GM23338 (cell line): ENCODE data around the gene NT5M. TPM values are rescaled to one million over a fixed set of nuclear protein-coding genes. Genes with fewer than 3 reads are reported as not detected.

ENCODE experiments used
- ATAC-seq: fragments of 200-7000 bp; cut with Tn5 transposase; 3 replicates; pipeline ENCODE4 v1.9.1; 2020
- DNase-seq: peaks from one replicate; pipeline ENCODE4 v3.0.0-alpha.2; 2015; ENCODE audit warnings: low spot score
- H2AFZ ChIP-seq: fragments of 200-600 bp; sonication (generic); 2 replicates; pipeline ENCODE4 v1.8.0; 2016; ENCODE audit warnings: antibody characterized with exemption, mild to moderate bottlenecking, moderate library complexity
- H3F3A ChIP-seq: fragments of 200-600 bp; sonication (generic); replicated peaks from 2 replicates; pipeline ENCODE4 v1.8.0; 2017; ENCODE audit warnings: antibody characterized with exemption, mixed run types, low read depth
- H3K27ac ChIP-seq: fragments of 200-600 bp; sonication (generic); 2 replicates; pipeline ENCODE4 v1.6.1; 2016; ENCODE audit warnings: low read depth
- H3K27me3 ChIP-seq: fragments of 200-600 bp; sonication (generic); 2 replicates; pipeline ENCODE4 v1.8.0; 2016; ENCODE audit warnings: mild to moderate bottlenecking, mixed run types, moderate library complexity; ENCODE audit not compliant: insufficient read depth
- H3K36me3 ChIP-seq: fragments of 200-600 bp; sonication (generic); 2 replicates; pipeline ENCODE4 v1.8.0; 2016; ENCODE audit warnings: mild to moderate bottlenecking; ENCODE audit not compliant: insufficient read depth
- H3K4me1 ChIP-seq: fragments of 200-600 bp; sonication (generic); 2 replicates; pipeline ENCODE4 v1.8.0; 2016; ENCODE audit warnings: mild to moderate bottlenecking, moderate library complexity; ENCODE audit not compliant: insufficient read depth
- H3K4me2 ChIP-seq: fragments of 200-600 bp; sonication (generic); 2 replicates; pipeline ENCODE4 v1.7.1; 2017; ENCODE audit warnings: mixed run types
- H3K4me3 ChIP-seq: fragments of 200-600 bp; sonication (generic); 2 replicates; pipeline ENCODE4 v1.6.1; 2016; ENCODE audit warnings: mixed run types
- H3K79me2 ChIP-seq: fragments of 200-600 bp; sonication (generic); replicated peaks from 2 replicates; pipeline ENCODE4 v1.8.0; 2017; ENCODE audit warnings: mild to moderate bottlenecking; ENCODE audit not compliant: insufficient read depth
- H3K9me2 ChIP-seq: fragments of 200-600 bp; sonication (generic); 2 replicates; pipeline ENCODE4 v1.8.0; 2017; ENCODE audit not compliant: insufficient read depth
- H4K20me1 ChIP-seq: fragments of 200-600 bp; sonication (generic); replicated peaks from 2 replicates; pipeline ENCODE4 v1.8.0; 2017; ENCODE audit warnings: mild to moderate bottlenecking; ENCODE audit not compliant: insufficient read depth
- H3K27ac Mint-ChIP-seq: 2 replicates; pipeline ENCODE4 v1.8.0; 2020; ENCODE audit warnings: inconsistent platforms, mild to moderate bottlenecking, moderate library complexity, mixed read lengths
- H3K27me3 Mint-ChIP-seq: 3 replicates; pipeline ENCODE4 v1.8.0; 2022; ENCODE audit warnings: low read depth, mild to moderate bottlenecking, moderate library complexity, mixed read lengths, inconsistent platforms; ENCODE audit not compliant: insufficient read depth, poor library complexity
- H3K36me3 Mint-ChIP-seq: 3 replicates; pipeline ENCODE4 v1.8.0; 2021; ENCODE audit warnings: low read depth, mild to moderate bottlenecking, inconsistent platforms, moderate library complexity, mixed read lengths
- H3K4me1 Mint-ChIP-seq: 3 replicates; pipeline ENCODE4 v1.8.0; 2020; ENCODE audit warnings: mild to moderate bottlenecking, inconsistent platforms, mixed read lengths
- H3K4me3 Mint-ChIP-seq: 3 replicates; pipeline ENCODE4 v1.8.0; 2021; ENCODE audit warnings: moderate library complexity, mild to moderate bottlenecking, inconsistent platforms, mixed read lengths
- H3K9me3 Mint-ChIP-seq: 3 replicates; pipeline ENCODE4 v1.8.0; 2020; ENCODE audit warnings: moderate library complexity, mild to moderate bottlenecking, inconsistent platforms, mixed read lengths
- CREB1 ChIP-seq: fragments of 250-450 bp; sonication (Bioruptor Pico); IDR thresholded peaks from 2 replicates; pipeline ENCODE4 v1.5.0; 2020; ENCODE audit warnings: low read depth, mild to moderate bottlenecking, moderate library complexity
- EZH2phosphoT487 ChIP-seq: fragments of 200-600 bp; sonication (generic); IDR thresholded peaks from one replicate; pipeline ENCODE4 v1.8.1; 2018; ENCODE audit warnings: antibody characterized with exemption; ENCODE audit not compliant: unreplicated experiment
- JUNB ChIP-seq: IDR thresholded peaks from one replicate; pipeline ENCODE4 v1.6.1; 2016; ENCODE audit warnings: antibody characterized with exemption; ENCODE audit not compliant: unreplicated experiment
- NANOG ChIP-seq: IDR thresholded peaks from 2 replicates; pipeline ENCODE4 v1.6.1; 2016; ENCODE audit warnings: antibody characterized with exemption, borderline replicate concordance
- STAT1 ChIP-seq: IDR thresholded peaks from one replicate; pipeline ENCODE4 v1.6.1; 2016; ENCODE audit warnings: antibody characterized with exemption; ENCODE audit not compliant: unreplicated experiment
- ZNF331 ChIP-seq: fragments of 250-450 bp; sonication (Bioruptor Pico); IDR thresholded peaks from 2 replicates; pipeline ENCODE4 v1.5.0; 2020; ENCODE audit warnings: low read depth, mild to moderate bottlenecking, moderate library complexity
- polyA plus RNA-seq: library from polyadenylated mRNA; unstranded; fragments of >200 nt; fragmentation: Nextera tagmentation; extraction: Ambion mirVana; gene quantifications from 2 replicates; pipeline ENCODE4 v1.2.1, GENCODE V29; 2016
- total RNA-seq: library from RNA; depleted of rRNA; stranded (reverse); fragments of >200 nt; shearing (Covaris generic); gene quantifications from 2 replicates; pipeline ENCODE4 v1.2.3, GENCODE V29; 2014
- TF ChIP-seq, protein P1 (sequence below), 2 experiments: fragments of 200-600 bp in 1 of 2; sonication (generic) in 1 of 2; conservative IDR thresholded peaks; 2 replicates each; pipeline versions ENCODE4 v1.5.1 to v1.6.1; 2016 to 2017; ENCODE audit warnings: antibody characterized with exemption in 2 of 2, low read depth in 2 of 2, mild to moderate bottlenecking in 2 of 2, moderate library complexity in 1 of 2
- TF ChIP-seq, protein P2 (sequence below): IDR thresholded peaks from one replicate; pipeline ENCODE4 v1.6.1; 2018; ENCODE audit warnings: antibody characterized with exemption; ENCODE audit not compliant: unreplicated experiment
- TF ChIP-seq, protein P3 (sequence below): fragments of 250-450 bp; sonication (Bioruptor Pico); IDR thresholded peaks from 2 replicates; pipeline ENCODE4 v1.5.0; 2020; ENCODE audit warnings: mild to moderate bottlenecking, moderate library complexity

Gene NT5M
- total and polyA plus RNA-seq, 2 experiments from 2014 or later, result 6.0 to 10.6 TPM

DNA sequence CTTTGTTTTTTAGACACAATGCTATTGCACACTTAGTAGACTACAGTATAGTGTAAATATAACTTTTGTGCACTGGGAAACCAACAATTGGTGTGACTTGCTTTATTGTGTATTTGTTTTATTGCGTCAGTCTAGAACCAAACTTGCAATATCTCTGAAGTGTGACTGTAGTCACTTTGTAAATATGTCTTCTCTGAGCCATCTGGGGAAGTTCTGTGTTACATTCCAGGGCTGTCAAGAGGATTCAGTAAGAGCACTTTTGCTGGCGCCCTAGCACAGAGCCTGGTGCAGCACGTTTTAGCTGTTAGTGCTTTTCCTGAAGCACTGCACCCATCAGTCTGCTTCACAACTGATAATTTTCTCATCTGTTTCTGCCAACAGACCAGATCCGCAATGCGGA is 73.2 kb downstream of the NT5M start (continued):
- TF ChIP-seq, protein P1, sequence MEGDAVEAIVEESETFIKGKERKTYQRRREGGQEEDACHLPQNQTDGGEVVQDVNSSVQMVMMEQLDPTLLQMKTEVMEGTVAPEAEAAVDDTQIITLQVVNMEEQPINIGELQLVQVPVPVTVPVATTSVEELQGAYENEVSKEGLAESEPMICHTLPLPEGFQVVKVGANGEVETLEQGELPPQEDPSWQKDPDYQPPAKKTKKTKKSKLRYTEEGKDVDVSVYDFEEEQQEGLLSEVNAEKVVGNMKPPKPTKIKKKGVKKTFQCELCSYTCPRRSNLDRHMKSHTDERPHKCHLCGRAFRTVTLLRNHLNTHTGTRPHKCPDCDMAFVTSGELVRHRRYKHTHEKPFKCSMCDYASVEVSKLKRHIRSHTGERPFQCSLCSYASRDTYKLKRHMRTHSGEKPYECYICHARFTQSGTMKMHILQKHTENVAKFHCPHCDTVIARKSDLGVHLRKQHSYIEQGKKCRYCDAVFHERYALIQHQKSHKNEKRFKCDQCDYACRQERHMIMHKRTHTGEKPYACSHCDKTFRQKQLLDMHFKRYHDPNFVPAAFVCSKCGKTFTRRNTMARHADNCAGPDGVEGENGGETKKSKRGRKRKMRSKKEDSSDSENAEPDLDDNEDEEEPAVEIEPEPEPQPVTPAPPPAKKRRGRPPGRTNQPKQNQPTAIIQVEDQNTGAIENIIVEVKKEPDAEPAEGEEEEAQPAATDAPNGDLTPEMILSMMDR (conservative IDR thresholded peaks at IDR 0.05; ENCODE audit: low read depth in 2 of 2), result no peak
- TF ChIP-seq JUNB (no peak), CREB1 (CRISPR knock-in tag) (no peak)

DNA sequence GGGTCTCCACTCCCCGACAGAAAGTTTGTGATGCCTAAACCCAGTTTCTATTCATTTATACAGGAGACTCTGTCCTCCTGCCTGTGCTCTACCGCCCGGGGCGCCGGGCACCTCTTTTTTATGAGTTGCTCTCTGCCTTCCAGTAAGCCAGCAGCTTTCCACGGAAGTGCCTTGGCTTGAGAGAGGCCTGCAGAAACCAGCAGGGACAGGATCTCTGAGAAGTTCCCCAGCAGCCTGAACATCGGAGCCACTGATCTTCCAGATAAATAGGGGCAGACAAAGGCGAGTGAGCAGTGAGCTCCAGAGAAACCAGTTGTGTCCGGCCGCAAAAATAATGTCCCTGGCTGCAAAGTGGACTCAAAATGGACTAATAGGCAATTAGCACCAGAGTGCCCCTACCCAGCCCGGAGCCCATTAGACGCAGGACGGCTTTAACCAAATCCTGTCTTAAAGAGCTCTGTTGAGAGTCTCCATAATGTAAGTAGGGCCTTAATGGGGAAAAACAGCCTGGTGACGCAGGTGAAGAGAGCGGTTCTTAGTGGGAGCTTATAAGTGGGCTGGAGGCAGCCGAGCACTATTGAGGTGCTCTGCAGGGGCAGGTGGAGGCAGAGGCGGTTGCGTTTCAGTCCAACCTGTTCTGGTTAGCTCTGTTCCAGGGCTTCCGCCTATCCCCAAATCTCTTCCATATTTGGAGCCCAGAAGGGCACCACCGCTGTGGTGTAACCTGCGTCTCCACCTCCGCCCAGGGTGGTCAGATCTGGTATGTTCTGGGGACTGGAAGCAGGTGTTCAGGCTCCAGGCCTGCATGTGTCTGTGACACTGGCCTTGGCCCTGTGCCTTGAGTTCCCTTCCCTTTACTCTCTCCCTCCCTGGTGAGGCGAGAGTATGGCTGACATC is 74.1 kb downstream of the NT5M start:
- H3K4me1 Mint-ChIP-seq, result peaks cover 5% of the 10 kb centered on the region; the same call in 2 of the 3 replicates
- H3K36me3 ChIP-seq, result no peaks in the 10 kb centered on the region
- no peak overlapping the region for H2AFZ ChIP-seq
- TF ChIP-seq CREB1 (CRISPR knock-in tag), result no peak
- no peak for TF ChIP-seq EZH2phosphoT487
- TF ChIP-seq, protein P2, sequence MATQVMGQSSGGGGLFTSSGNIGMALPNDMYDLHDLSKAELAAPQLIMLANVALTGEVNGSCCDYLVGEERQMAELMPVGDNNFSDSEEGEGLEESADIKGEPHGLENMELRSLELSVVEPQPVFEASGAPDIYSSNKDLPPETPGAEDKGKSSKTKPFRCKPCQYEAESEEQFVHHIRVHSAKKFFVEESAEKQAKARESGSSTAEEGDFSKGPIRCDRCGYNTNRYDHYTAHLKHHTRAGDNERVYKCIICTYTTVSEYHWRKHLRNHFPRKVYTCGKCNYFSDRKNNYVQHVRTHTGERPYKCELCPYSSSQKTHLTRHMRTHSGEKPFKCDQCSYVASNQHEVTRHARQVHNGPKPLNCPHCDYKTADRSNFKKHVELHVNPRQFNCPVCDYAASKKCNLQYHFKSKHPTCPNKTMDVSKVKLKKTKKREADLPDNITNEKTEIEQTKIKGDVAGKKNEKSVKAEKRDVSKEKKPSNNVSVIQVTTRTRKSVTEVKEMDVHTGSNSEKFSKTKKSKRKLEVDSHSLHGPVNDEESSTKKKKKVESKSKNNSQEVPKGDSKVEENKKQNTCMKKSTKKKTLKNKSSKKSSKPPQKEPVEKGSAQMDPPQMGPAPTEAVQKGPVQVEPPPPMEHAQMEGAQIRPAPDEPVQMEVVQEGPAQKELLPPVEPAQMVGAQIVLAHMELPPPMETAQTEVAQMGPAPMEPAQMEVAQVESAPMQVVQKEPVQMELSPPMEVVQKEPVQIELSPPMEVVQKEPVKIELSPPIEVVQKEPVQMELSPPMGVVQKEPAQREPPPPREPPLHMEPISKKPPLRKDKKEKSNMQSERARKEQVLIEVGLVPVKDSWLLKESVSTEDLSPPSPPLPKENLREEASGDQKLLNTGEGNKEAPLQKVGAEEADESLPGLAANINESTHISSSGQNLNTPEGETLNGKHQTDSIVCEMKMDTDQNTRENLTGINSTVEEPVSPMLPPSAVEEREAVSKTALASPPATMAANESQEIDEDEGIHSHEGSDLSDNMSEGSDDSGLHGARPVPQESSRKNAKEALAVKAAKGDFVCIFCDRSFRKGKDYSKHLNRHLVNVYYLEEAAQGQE, result no peak
- TF ChIP-seq, protein P3, sequence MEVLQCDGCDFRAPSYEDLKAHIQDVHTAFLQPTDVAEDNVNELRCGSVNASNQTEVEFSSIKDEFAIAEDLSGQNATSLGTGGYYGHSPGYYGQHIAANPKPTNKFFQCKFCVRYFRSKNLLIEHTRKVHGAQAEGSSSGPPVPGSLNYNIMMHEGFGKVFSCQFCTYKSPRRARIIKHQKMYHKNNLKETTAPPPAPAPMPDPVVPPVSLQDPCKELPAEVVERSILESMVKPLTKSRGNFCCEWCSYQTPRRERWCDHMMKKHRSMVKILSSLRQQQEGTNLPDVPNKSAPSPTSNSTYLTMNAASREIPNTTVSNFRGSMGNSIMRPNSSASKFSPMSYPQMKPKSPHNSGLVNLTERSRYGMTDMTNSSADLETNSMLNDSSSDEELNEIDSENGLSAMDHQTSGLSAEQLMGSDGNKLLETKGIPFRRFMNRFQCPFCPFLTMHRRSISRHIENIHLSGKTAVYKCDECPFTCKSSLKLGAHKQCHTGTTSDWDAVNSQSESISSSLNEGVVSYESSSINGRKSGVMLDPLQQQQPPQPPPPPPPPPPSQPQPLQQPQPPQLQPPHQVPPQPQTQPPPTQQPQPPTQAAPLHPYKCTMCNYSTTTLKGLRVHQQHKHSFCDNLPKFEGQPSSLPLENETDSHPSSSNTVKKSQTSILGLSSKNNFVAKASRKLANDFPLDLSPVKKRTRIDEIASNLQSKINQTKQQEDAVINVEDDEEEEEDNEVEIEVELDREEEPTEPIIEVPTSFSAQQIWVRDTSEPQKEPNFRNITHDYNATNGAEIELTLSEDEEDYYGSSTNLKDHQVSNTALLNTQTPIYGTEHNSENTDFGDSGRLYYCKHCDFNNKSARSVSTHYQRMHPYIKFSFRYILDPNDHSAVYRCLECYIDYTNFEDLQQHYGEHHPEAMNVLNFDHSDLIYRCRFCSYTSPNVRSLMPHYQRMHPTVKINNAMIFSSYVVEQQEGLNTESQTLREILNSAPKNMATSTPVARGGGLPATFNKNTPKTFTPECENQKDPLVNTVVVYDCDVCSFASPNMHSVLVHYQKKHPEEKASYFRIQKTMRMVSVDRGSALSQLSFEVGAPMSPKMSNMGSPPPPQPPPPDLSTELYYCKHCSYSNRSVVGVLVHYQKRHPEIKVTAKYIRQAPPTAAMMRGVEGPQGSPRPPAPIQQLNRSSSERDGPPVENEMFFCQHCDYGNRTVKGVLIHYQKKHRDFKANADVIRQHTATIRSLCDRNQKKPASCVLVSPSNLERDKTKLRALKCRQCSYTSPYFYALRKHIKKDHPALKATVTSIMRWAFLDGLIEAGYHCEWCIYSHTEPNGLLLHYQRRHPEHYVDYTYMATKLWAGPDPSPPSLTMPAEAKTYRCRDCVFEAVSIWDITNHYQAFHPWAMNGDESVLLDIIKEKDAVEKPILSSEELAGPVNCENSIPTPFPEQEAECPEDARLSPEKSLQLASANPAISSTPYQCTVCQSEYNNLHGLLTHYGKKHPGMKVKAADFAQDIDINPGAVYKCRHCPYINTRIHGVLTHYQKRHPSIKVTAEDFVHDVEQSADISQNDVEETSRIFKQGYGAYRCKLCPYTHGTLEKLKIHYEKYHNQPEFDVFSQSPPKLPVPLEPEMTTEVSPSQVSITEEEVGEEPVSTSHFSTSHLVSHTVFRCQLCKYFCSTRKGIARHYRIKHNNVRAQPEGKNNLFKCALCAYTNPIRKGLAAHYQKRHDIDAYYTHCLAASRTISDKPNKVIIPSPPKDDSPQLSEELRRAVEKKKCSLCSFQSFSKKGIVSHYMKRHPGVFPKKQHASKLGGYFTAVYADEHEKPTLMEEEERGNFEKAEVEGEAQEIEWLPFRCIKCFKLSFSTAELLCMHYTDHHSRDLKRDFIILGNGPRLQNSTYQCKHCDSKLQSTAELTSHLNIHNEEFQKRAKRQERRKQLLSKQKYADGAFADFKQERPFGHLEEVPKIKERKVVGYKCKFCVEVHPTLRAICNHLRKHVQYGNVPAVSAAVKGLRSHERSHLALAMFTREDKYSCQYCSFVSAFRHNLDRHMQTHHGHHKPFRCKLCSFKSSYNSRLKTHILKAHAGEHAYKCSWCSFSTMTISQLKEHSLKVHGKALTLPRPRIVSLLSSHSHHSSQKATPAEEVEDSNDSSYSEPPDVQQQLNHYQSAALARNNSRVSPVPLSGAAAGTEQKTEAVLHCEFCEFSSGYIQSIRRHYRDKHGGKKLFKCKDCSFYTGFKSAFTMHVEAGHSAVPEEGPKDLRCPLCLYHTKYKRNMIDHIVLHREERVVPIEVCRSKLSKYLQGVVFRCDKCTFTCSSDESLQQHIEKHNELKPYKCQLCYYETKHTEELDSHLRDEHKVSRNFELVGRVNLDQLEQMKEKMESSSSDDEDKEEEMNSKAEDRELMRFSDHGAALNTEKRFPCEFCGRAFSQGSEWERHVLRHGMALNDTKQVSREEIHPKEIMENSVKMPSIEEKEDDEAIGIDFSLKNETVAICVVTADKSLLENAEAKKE (CRISPR knock-in tag), result no peak
- no peak for TF ChIP-seq JUNB
- TF ChIP-seq, protein P1 (conservative IDR thresholded peaks at IDR 0.05; ENCODE audit: low read depth in 2 of 2), result no peak
- TF ChIP-seq NANOG, result no peak
- TF ChIP-seq ZNF331 (CRISPR knock-in tag), result no peak
- no peak for TF ChIP-seq STAT1

More for the DNA sequence above, 74.1 kb downstream of the NT5M start:
- Mint-ChIP-seq H3K9me3 (no peaks in the 10 kb centered on the region), H3K27me3 (peaks cover 9% of the 10 kb centered on the region), H3K27ac (no peak overlapping the region), H3K36me3 (no peaks in the 10 kb centered on the region), H3K4me3 (no peak overlapping the region)
- DNase-seq (no peak), ATAC-seq (no peak)
- no peaks in the 10 kb centered on the region for H3F3A ChIP-seq
- H3K27me3 ChIP-seq, result no peaks in the 10 kb centered on the region
- H3K9me2 ChIP-seq, result no peaks in the 10 kb centered on the region
- H3K4me2 ChIP-seq, result no peak overlapping the region
- no peaks in the 10 kb centered on the region for H4K20me1 ChIP-seq
- no peak overlapping the region for H3K27ac ChIP-seq
- H3K4me1 ChIP-seq, result no peaks in the 10 kb centered on the region
- H3K79me2 ChIP-seq, result no peaks in the 10 kb centered on the region
- no peak overlapping the region for H3K4me3 ChIP-seq
